Neural progenitor cell (in vitro differentiated cells): ENCODE data around the gene EXOSC1. TPM values are rescaled to one million over a fixed set of nuclear protein-coding genes. Genes with fewer than 3 reads are reported as not detected.

Experiments used
- DNase-seq: peaks from one replicate; pipeline ENCODE4 v3.0.0-alpha.2; 2016; ENCODE audit warnings: low spot score
- H2AFZ ChIP-seq: fragments of 200-600 bp; sonication (generic); replicated peaks from 2 replicates; pipeline ENCODE4 v1.6.1; 2016; ENCODE audit warnings: antibody characterized with exemption
- H3F3A ChIP-seq: fragments of 200-600 bp; sonication (generic); 2 replicates; pipeline ENCODE4 v1.6.1; 2016; ENCODE audit warnings: antibody characterized with exemption, low read depth
- H3K27ac ChIP-seq: fragments of 200-600 bp; sonication (generic); 2 replicates; pipeline ENCODE4 v1.5.1; 2016; ENCODE audit warnings: mild to moderate bottlenecking
- H3K27me3 ChIP-seq: fragments of 200-600 bp; sonication (generic); 2 replicates; pipeline ENCODE4 v1.6.1; 2016; ENCODE audit warnings: mild to moderate bottlenecking, moderate library complexity
- H3K36me3 ChIP-seq: fragments of 200-600 bp; sonication (generic); 2 replicates; pipeline ENCODE4 v1.5.1; 2016
- H3K4me1 ChIP-seq: fragments of 200-600 bp; sonication (generic); 2 replicates; pipeline ENCODE4 v1.6.1; 2016; ENCODE audit warnings: mixed run types
- H3K4me2 ChIP-seq: fragments of 200-600 bp; sonication (generic); 2 replicates; pipeline ENCODE4 v1.6.1; 2016
- H3K4me3 ChIP-seq: fragments of 200-600 bp; sonication (generic); 2 replicates; pipeline ENCODE4 v1.5.1; 2016
- H3K79me2 ChIP-seq: fragments of 200-600 bp; sonication (generic); 2 replicates; pipeline ENCODE4 v1.6.1; 2016; ENCODE audit warnings: low read depth
- H3K9ac ChIP-seq: fragments of 200-600 bp; sonication (generic); 2 replicates; pipeline ENCODE4 v1.6.1; 2016
- H3K9me3 ChIP-seq: fragments of 200-600 bp; sonication (generic); 2 replicates; pipeline ENCODE4 v1.5.1; 2016; ENCODE audit warnings: low read depth
- H4K20me1 ChIP-seq: fragments of 200-600 bp; sonication (generic); 2 replicates; pipeline ENCODE4 v1.6.1; 2016; ENCODE audit warnings: low read depth
- H3K27ac Mint-ChIP-seq: 3 replicates; pipeline ENCODE4 v1.8.0; 2021; ENCODE audit warnings: mixed read lengths
- H3K27me3 Mint-ChIP-seq: 2 replicates; pipeline ENCODE4 v1.8.0; 2022; ENCODE audit warnings: low read depth, mild to moderate bottlenecking, inconsistent platforms, moderate library complexity, mixed read lengths; ENCODE audit not compliant: insufficient read depth
- H3K36me3 Mint-ChIP-seq: 3 replicates; pipeline ENCODE4 v1.8.0; 2021; ENCODE audit warnings: mixed read lengths
- H3K4me1 Mint-ChIP-seq: 3 replicates; pipeline ENCODE4 v1.8.0; 2021; ENCODE audit warnings: mixed read lengths
- H3K4me3 Mint-ChIP-seq: 3 replicates; pipeline ENCODE4 v1.8.0; 2021; ENCODE audit warnings: mild to moderate bottlenecking, moderate library complexity, mixed read lengths
- H3K9me3 Mint-ChIP-seq: 3 replicates; pipeline ENCODE4 v1.8.0; 2020; ENCODE audit warnings: mixed read lengths
- EZH2 ChIP-seq: fragments of 200-600 bp; sonication (generic); IDR thresholded peaks from 2 replicates; pipeline ENCODE4 v1.6.1; 2017; ENCODE audit warnings: antibody characterized with exemption, mild to moderate bottlenecking, moderate library complexity
- EZH2phosphoT487 ChIP-seq: fragments of 200-600 bp; sonication (generic); IDR thresholded peaks from 2 replicates; pipeline ENCODE4 v1.6.1; 2017; ENCODE audit warnings: antibody characterized with exemption
- total RNA-seq: library from RNA; depleted of rRNA; stranded (reverse); fragments of >200 nt; gene quantifications from 2 replicates; pipeline ENCODE4 v1.2.3, GENCODE V29; 2015; ENCODE audit warnings: low replicate concordance
- TF ChIP-seq, protein P1 (sequence below): fragments of 200-600 bp; sonication (generic); IDR thresholded peaks from 2 replicates; pipeline ENCODE4 v1.5.1; 2017; ENCODE audit warnings: antibody characterized with exemption, mild to moderate bottlenecking

EXOSC1 gene
- total RNA-seq, 1 donor from 2014 or later, result 72.6 TPM

DNA sequence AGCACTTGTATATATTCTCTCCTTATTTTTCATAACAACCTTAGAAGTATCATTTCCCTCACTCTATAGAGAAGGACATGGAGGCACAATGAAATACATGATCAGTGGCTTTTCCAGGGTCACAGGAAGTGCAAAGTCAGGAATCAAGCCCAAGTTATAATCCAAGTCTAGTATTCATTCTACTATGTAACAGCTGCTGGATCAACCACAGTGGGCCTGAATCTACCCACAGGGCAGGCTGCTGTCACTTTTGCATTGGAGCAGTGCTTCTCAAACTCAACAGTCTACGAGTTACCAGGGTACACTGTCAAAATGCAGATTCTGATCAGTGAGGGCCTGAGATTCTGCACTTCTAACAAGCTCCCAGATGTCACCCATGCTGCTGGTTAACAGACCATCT lies 18.4 kb upstream of the EXOSC1 start:
- Histone ChIP-seq H3K4me1 (no peaks in the 10 kb centered on the region), H3K4me3 (no peak overlapping the region), H3K79me2 (no peaks in the 10 kb centered on the region), H3K9me3 (no peaks in the 10 kb centered on the region), H3K27ac (no peak overlapping the region), H3K36me3 (peaks cover 7% of the 10 kb centered on the region), H3F3A (peaks cover 29% of the 10 kb centered on the region), H4K20me1 (no peaks in the 10 kb centered on the region), H3K27me3 (no peaks in the 10 kb centered on the region), H2AFZ (no peak overlapping the region), H3K4me2 (no peak overlapping the region), H3K9ac (no peak overlapping the region)
- no peaks in the 10 kb centered on the region for H3K4me1 Mint-ChIP-seq
- DNase-seq, result no peak
- peaks cover 19% of the 10 kb centered on the region for H3K36me3 Mint-ChIP-seq
- no peak overlapping the region for H3K4me3 Mint-ChIP-seq
- peaks cover 3% of the 10 kb centered on the region for H3K27me3 Mint-ChIP-seq
- TF ChIP-seq, protein P1, sequence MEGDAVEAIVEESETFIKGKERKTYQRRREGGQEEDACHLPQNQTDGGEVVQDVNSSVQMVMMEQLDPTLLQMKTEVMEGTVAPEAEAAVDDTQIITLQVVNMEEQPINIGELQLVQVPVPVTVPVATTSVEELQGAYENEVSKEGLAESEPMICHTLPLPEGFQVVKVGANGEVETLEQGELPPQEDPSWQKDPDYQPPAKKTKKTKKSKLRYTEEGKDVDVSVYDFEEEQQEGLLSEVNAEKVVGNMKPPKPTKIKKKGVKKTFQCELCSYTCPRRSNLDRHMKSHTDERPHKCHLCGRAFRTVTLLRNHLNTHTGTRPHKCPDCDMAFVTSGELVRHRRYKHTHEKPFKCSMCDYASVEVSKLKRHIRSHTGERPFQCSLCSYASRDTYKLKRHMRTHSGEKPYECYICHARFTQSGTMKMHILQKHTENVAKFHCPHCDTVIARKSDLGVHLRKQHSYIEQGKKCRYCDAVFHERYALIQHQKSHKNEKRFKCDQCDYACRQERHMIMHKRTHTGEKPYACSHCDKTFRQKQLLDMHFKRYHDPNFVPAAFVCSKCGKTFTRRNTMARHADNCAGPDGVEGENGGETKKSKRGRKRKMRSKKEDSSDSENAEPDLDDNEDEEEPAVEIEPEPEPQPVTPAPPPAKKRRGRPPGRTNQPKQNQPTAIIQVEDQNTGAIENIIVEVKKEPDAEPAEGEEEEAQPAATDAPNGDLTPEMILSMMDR, result no peak
- TF ChIP-seq EZH2phosphoT487 (no peak), EZH2 (no peak)
- H3K27ac Mint-ChIP-seq, result no peak overlapping the region
- H3K9me3 Mint-ChIP-seq, result no peaks in the 10 kb centered on the region

DNA sequence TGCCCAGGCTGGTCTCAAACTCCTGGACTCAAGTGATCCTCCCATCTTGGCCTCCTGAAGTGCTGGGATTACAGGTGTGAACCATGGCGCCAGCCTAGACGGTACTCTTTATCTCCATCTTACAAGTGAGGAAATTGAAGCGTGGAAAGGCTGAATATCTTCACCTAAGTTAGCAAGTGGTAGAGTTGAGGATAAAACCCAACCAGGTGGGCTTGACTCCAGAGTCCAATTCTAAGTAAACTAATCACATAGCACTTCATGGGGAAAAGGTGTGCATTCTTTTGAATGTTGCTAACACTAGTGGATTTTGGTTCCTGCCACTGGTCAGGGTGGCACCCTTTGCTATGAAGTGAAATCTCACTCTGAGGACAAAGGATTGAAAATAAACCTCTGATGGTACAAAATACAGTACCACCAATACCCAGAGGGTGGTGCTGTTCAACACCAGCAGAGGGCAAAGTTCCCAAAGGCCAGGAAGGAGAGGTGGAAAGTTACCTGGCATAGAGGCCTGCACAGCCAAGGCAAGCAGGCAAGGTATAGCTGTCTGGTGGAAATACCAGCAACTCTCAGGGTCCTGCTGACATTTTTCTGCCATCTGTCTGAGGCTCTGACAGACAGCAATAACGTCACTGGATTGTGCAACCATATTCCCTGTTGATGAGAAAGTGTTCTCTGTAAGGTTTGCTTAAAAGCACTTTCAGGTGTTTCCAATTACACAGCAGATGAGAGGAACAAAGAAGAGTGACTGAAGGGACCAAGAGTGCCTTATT lies 17.7 kb upstream of the EXOSC1 start:
- Mint-ChIP-seq H3K9me3 (no peaks in the 10 kb centered on the region), H3K27me3 (peaks cover 5% of the 10 kb centered on the region), H3K36me3 (peaks cover 24% of the 10 kb centered on the region), H3K4me3 (no peak overlapping the region), H3K27ac (no peak overlapping the region), H3K4me1 (no peaks in the 10 kb centered on the region)
- H3K4me3 ChIP-seq, result no peak overlapping the region
- H3K27ac ChIP-seq, result no peak overlapping the region
- no peaks in the 10 kb centered on the region for H3K79me2 ChIP-seq
- no peak overlapping the region for H3K4me2 ChIP-seq
- TF ChIP-seq EZH2, result no peak
- TF ChIP-seq, protein P1, result peak; percentile 89
- TF ChIP-seq EZH2phosphoT487, result no peak
- H2AFZ ChIP-seq, result no peak overlapping the region
- H3K27me3 ChIP-seq, result no peaks in the 10 kb centered on the region
- H4K20me1 ChIP-seq, result no peaks in the 10 kb centered on the region
- DNase-seq, result peak; percentile 68
- H3K36me3 ChIP-seq, result peaks cover 7% of the 10 kb centered on the region
- no peaks in the 10 kb centered on the region for H3K4me1 ChIP-seq
- H3K9me3 ChIP-seq, result no peaks in the 10 kb centered on the region
- peaks cover 29% of the 10 kb centered on the region for H3F3A ChIP-seq
- H3K9ac ChIP-seq, result no peak overlapping the region

DNA sequence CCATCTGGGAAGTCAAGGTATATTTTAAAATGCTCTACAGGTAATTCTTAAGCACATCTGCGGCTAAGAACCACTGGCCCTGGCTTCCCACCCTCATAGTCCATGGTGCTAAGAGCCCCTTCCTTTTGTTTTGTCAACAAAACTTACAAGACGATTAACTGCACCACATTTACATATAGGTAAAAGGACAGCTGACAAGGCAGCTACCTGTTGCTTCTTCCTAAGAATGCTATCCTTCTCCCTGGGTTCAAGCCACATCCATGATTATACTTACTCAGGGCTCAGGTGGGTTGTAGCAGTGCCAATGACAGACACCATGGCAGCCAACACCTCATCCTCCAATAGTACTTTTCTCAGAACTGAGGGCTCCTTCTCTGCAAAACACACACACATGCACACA lies 16.5 kb upstream of the EXOSC1 start:
- Histone ChIP-seq H2AFZ (no peak overlapping the region), H3K27ac (no peak overlapping the region), H3K9ac (no peak overlapping the region), H3K9me3 (no peaks in the 10 kb centered on the region), H3K27me3 (no peaks in the 10 kb centered on the region), H4K20me1 (no peaks in the 10 kb centered on the region), H3K79me2 (no peaks in the 10 kb centered on the region), H3K4me1 (no peaks in the 10 kb centered on the region), H3K4me2 (no peak overlapping the region), H3K36me3 (peaks cover 7% of the 10 kb centered on the region), H3K4me3 (no peak overlapping the region), H3F3A (peaks cover 27% of the 10 kb centered on the region)
- peaks cover 28% of the 10 kb centered on the region for H3K36me3 Mint-ChIP-seq
- no peak overlapping the region for H3K27ac Mint-ChIP-seq
- TF ChIP-seq EZH2 (no peak), EZH2phosphoT487 (no peak)
- TF ChIP-seq, protein P1, result no peak
- H3K27me3 Mint-ChIP-seq, result peaks cover 2% of the 10 kb centered on the region
- H3K9me3 Mint-ChIP-seq, result no peaks in the 10 kb centered on the region
- no peak overlapping the region for H3K4me3 Mint-ChIP-seq
- no peak for DNase-seq
- H3K4me1 Mint-ChIP-seq, result no peaks in the 10 kb centered on the region
